CD4-positive, alpha-beta memory T cell (primary cell): ENCODE measurements around the gene ADAM19. TPM values are rescaled to one million over a fixed set of nuclear protein-coding genes. Genes with fewer than 3 reads are reported as not detected.
"Not testable (repeated sequence)": the region's sequence is repeated elsewhere in the genome, so short reads cannot be mapped to it uniquely, and the experiment has no call there.

Source experiments
- CTCF ChIA-PET: fragments of 350-600 bp; sonication (Branson Sonifier 250); formaldehyde crosslinking; loops from one replicate; lab custom pipeline; 2021; ENCODE audit warnings: inconsistent platforms; ENCODE audit not compliant: partially characterized antibody; lab: Charles Lee
- POLR2A ChIA-PET: fragments of 350-600 bp; sonication (Branson Sonifier 250); formaldehyde crosslinking; loops from one replicate; lab custom pipeline; 2021; ENCODE audit not compliant: partially characterized antibody; lab: Charles Lee
- DNase-seq, 5 donors: peaks; one replicate each; pipeline versions ENCODE4 v3.0.0 to v3.0.0-alpha.2; 2020 to 2022; ENCODE audit warnings: mixed read lengths in 1 of 5
- H3K27ac ChIP-seq: one replicate; pipeline ENCODE4 v1.7.0; 2013; ENCODE audit warnings: low read depth, low read length
- H3K27me3 ChIP-seq: 2 replicates; pipeline ENCODE4 v1.7.0; 2013; ENCODE audit warnings: mild to moderate bottlenecking, low read length, moderate library complexity; ENCODE audit not compliant: insufficient read depth
- H3K36me3 ChIP-seq: 2 replicates; pipeline ENCODE4 v1.7.0; 2013; ENCODE audit warnings: mild to moderate bottlenecking, low read length, moderate library complexity; ENCODE audit not compliant: insufficient read depth
- H3K4me1 ChIP-seq: 2 replicates; pipeline ENCODE4 v1.7.0; 2013; ENCODE audit warnings: mild to moderate bottlenecking, low read length, moderate library complexity; ENCODE audit not compliant: insufficient read depth
- H3K4me3 ChIP-seq, 2 donors: one replicate each; pipeline ENCODE4 v1.7.0; 2013; ENCODE audit warnings: low read length in 2 of 2, mild to moderate bottlenecking in 1 of 2
- H3K9me3 ChIP-seq, 2 donors: one replicate each; pipeline ENCODE4 v1.7.0; 2013; ENCODE audit warnings: low read length in 2 of 2, control low read depth in 1 of 2; ENCODE audit not compliant: control insufficient read depth in 1 of 2
- H3K27ac Mint-ChIP-seq, 7 donors: one replicate each; pipeline ENCODE4 v1.8.0; 2020 to 2021; ENCODE audit warnings: mixed read lengths in 7 of 7, mild to moderate bottlenecking in 6 of 7, inconsistent platforms in 3 of 7, moderate library complexity in 3 of 7
- H3K27me3 Mint-ChIP-seq, 2 donors: one replicate each; pipeline ENCODE4 v1.8.0; 2020 to 2021; ENCODE audit warnings: mixed read lengths in 2 of 2
- H3K36me3 Mint-ChIP-seq, 2 donors: one replicate each; pipeline ENCODE4 v1.8.0; 2020 to 2021; ENCODE audit warnings: mixed read lengths in 2 of 2, inconsistent platforms in 1 of 2, mild to moderate bottlenecking in 1 of 2
- H3K4me1 Mint-ChIP-seq, 4 donors: one replicate each; pipeline ENCODE4 v1.8.0; 2020 to 2021; ENCODE audit warnings: mixed read lengths in 4 of 4, mild to moderate bottlenecking in 1 of 4
- H3K4me3 Mint-ChIP-seq, 8 donors: one replicate each; pipeline ENCODE4 v1.8.0; 2020 to 2021; ENCODE audit warnings: mixed read lengths in 8 of 8, mild to moderate bottlenecking in 7 of 8, moderate library complexity in 6 of 8, inconsistent platforms in 3 of 8
- H3K9me3 Mint-ChIP-seq, 8 donors: one replicate each; pipeline ENCODE4 v1.8.0; 2020 to 2021; ENCODE audit warnings: mixed read lengths in 8 of 8, mild to moderate bottlenecking in 5 of 8, inconsistent platforms in 3 of 8, moderate library complexity in 1 of 8
- intact Hi-C: fragments of 100-400 bp; cut with micrococcal nuclease; formaldehyde crosslinking; loops from one replicate; pipeline ENCODE4 v1.15.1; 2023
- polyA plus RNA-seq, 2 donors: library from polyadenylated mRNA; unstranded; fragments of 300-500 nt; fragmentation: Illumina TruSeq; gene quantifications; one replicate each; pipeline ENCODE4 v1.2.3, GENCODE V29; 2021
- total RNA-seq, 2 experiments: library from RNA; stranded (reverse); gene quantifications; one replicate each; pipeline ENCODE4 v1.2.3, GENCODE V29; 2021

The ADAM19 gene
- total and polyA plus RNA-seq, 4 experiments from 2014 or later: 1.9 to 33.9 (median 28.0) TPM

- no peaks in the 10 kb centered on the region for H3K36me3 ChIP-seq
- no peaks in the 10 kb centered on the region for H3K27me3 ChIP-seq
- H3K4me3 ChIP-seq: no peak overlapping the region
- Mint-ChIP-seq H3K9me3 (no peaks in the 10 kb centered on the region), H3K4me1 (peaks cover 5 to 7% (median 5%) of the 10 kb centered on the region in 4 donors), H3K27ac (no peak overlapping the region), H3K36me3 (no peaks in the 10 kb centered on the region), H3K27me3 (no peaks in the 10 kb centered on the region), H3K4me3 (no peak overlapping the region)
- no peaks in the 10 kb centered on the region for H3K9me3 ChIP-seq
- no peak overlapping the region for H3K27ac ChIP-seq
- CTCF ChIA-PET: interaction anchor here (0.9 to 5.4 kb wide), 6 partner anchors 11 to 309 kb away, joined by 3 to 137 read pairs (median 32); partner anchors contain the start of gene LSM11
- POLR2A ChIA-PET: interaction anchor here (0.7 to 1.0 kb wide), 3 partner anchors 42 to 285 kb away, joined by 3 to 4 read pairs (median 3); no protein-coding TSS in a partner anchor
- H3K4me1 ChIP-seq: peaks cover 4% of the 10 kb centered on the region
- DNase-seq: no peak
- intact Hi-C loops: loop anchor here (5.0 kb wide), 3 partner anchors 108 to 233 kb away; partner anchors contain the start of gene SOX30
These were observed 141.5 kb downstream of the ADAM19 start for GRCh38 chr5:157434096-157434495.

DNA sequence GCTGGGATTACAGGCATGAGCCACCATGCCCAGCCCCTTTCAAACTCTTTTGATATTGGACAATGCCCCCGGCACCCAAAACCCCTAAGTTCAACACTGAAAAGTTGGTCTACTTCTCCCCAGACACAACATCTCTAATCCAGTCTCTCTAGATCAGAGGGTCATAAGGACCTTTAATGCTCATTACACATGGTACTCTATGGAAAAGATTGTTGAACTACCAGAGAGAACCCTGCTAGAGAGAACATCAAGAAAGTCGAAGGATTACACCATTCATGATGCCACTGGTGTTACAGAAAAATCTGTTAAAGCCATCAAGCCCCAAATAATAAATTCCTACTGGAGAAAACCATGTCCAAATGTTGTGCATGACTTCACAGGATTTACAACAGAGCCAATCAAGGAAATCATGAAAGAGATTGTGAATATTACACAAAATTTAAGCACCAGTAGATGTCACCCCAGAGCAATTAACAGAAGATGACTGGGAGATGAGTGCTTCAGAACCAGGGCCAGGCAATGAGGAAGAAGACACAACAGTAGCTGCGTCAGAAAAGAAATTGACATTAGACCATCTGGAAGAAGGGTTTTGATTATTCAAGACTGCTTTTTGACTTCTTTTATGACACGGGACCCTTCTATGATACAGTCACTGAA, 143.9 kb downstream of the ADAM19 start:
- peak overlapping the region in 4 of 8 donors; percentile 17 to 65 (median 42) for H3K4me3 Mint-ChIP-seq
- peaks cover 5 to 7% (median 5%) of the 10 kb centered on the region in 4 donors for H3K4me1 Mint-ChIP-seq
- ChIA-PET CTCF (interaction anchor here (0.6 to 5.4 kb wide), 34 partner anchors 9 to 327 kb away, joined by 3 to 137 read pairs (median 4); partner anchors contain the start of genes C5orf52, LSM11 and NIPAL4), POLR2A (interaction anchor here (0.7 to 1.4 kb wide), 3 partner anchors 287 to 312 kb away, joined by 3 to 9 read pairs (median 4); partner anchors contain the start of genes LSM11 and THG1L)
- Histone ChIP-seq H3K27ac (no peak overlapping the region), H3K27me3 (no peaks in the 10 kb centered on the region), H3K4me3 (no peak overlapping the region), H3K36me3 (no peaks in the 10 kb centered on the region), H3K9me3 (no peaks in the 10 kb centered on the region), H3K4me1 (peaks cover 4% of the 10 kb centered on the region)
- H3K27me3 Mint-ChIP-seq: no peaks in the 10 kb centered on the region
- intact Hi-C loops: loop anchor here (1.0 to 5.0 kb wide), 6 partner anchors 45 to 312 kb away; partner anchors contain the start of genes LSM11 and SOX30
- DNase-seq: peak; percentile 49 to 63 (median 59)
- H3K9me3 Mint-ChIP-seq: no peaks in the 10 kb centered on the region
- H3K27ac Mint-ChIP-seq: peak overlapping the region in 6 of 7 donors; percentile 3 to 83 (median 77)
- no peaks in the 10 kb centered on the region for H3K36me3 Mint-ChIP-seq

- POLR2A ChIA-PET, DNase-seq, H3K27ac Mint-ChIP-seq, H3K4me3 Mint-ChIP-seq, H3K4me3 ChIP-seq, H3K9me3 ChIP-seq, H3K27me3 ChIP-seq, H3K9me3 Mint-ChIP-seq, H3K27ac ChIP-seq, H3K27me3 Mint-ChIP-seq, H3K4me1 Mint-ChIP-seq, H3K36me3 ChIP-seq, H3K36me3 Mint-ChIP-seq, H3K4me1 ChIP-seq: not testable (repeated sequence)
- CTCF ChIA-PET: interaction anchor here (1.2 to 5.4 kb wide), 4 partner anchors 48 to 313 kb away, joined by 3 to 137 read pairs (median 66); partner anchors contain the start of gene LSM11
- intact Hi-C loops: loop anchor here (5.0 kb wide), 3 partner anchors 112 to 237 kb away; partner anchors contain the start of gene SOX30
These were observed 145.7 kb downstream of the ADAM19 start for GRCh38 chr5:157429920-157430319.

Other genes starting within 250 kb of the ADAM19 start
- not detected for gene NIPAL4, start 115.6 kb downstream of the ADAM19 start, total RNA-seq
- not detected for gene NIPAL4, start 115.6 kb downstream of the ADAM19 start, polyA plus RNA-seq
- gene SOX30, start 76.7 kb upstream of the ADAM19 start, total RNA-seq: under 1 TPM; 0.14 to 0.15 TPM
- gene SOX30, start 76.7 kb upstream of the ADAM19 start, polyA plus RNA-seq: under 1 TPM; 0.52 to 0.53 TPM
- not detected for gene C5orf52, start 95.8 kb upstream of the ADAM19 start, total RNA-seq
- not detected for gene C5orf52, start 95.8 kb upstream of the ADAM19 start, polyA plus RNA-seq
- 10 to 100 TPM in 1 of 2 experiments, 1 to 10 TPM in 1; 9.1 to 10.5 TPM for gene THG1L, start 155.6 kb upstream of the ADAM19 start, total RNA-seq
- gene THG1L, start 155.6 kb upstream of the ADAM19 start, polyA plus RNA-seq: 1 to 10 TPM; 5.7 to 6.7 TPM
- 1 to 10 TPM; 4.4 to 4.8 TPM for gene LSM11, start 167.9 kb upstream of the ADAM19 start, total RNA-seq
- gene LSM11, start 167.9 kb upstream of the ADAM19 start, polyA plus RNA-seq: 1 to 10 TPM in 1 of 2 donors, under 1 TPM in 1; 0.57 to 1.0 TPM